Epidermal melanocyte (primary cell): ENCODE measurements around the gene SLC35E2B.
A peak's percentile ranks its signal among the peaks of the same experiment; 100 is the strongest.
"Not testable (repeated sequence)": the region's sequence is repeated elsewhere in the genome, so short reads cannot be mapped to it uniquely, and the experiment has no call there.

Experiments used
- DNase-seq: peaks from one replicate; pipeline ENCODE4 v3.0.0; 2011; ENCODE audit warnings: low spot score; ENCODE audit not compliant: insufficient read length

Gene SLC35E2B

GRCh38 chr1:1692714-1693647, at the start of gene SLC35E2B:
TSS of gene SLC35E2B (minus strand) at chr1:1692795. CDS start at chr1:1676699, 16,096 bp downstream.
- not testable (repeated sequence) for DNase-seq

GRCh38 chr1:1741013-1741412, 48.4 kb upstream of the SLC35E2B start:
- peak; percentile 84 for DNase-seq

- not testable (repeated sequence) for DNase-seq
These were observed 46.3 kb upstream of the SLC35E2B start for GRCh38 chr1:1738799-1739337.

GRCh38 chr1:1737675-1738590, 45.3 kb upstream of the SLC35E2B start:
- not testable (repeated sequence) for DNase-seq

- DNase-seq: no peak
These were observed 39.8 kb upstream of the SLC35E2B start for GRCh38 chr1:1732381-1732780.

GRCh38 chr1:1730870-1731269, 38.3 kb upstream of the SLC35E2B start:
- DNase-seq: no peak

- not testable (repeated sequence) for DNase-seq
These were observed 37.6 kb upstream of the SLC35E2B start for GRCh38 chr1:1730230-1730629.

- DNase-seq: not testable (repeated sequence)
These were observed 36.7 kb upstream of the SLC35E2B start for GRCh38 chr1:1729116-1729816.

- not testable (repeated sequence) for DNase-seq
These were observed 35.9 kb upstream of the SLC35E2B start for GRCh38 chr1:1728308-1729005.

- not testable (repeated sequence) for DNase-seq
These were observed 34.6 kb upstream of the SLC35E2B start for GRCh38 chr1:1727131-1727651.

- DNase-seq: not testable (repeated sequence)
These were observed 33.5 kb upstream of the SLC35E2B start for GRCh38 chr1:1726088-1726487.

- DNase-seq: peak; percentile 89
These were observed 31.7 kb upstream of the SLC35E2B start, which contains the start of gene CDK11A for GRCh38 chr1:1724035-1724864. TSS of gene CDK11A (minus strand) at chr1:1724357. CDS start at chr1:1722818, 1,539 bp downstream.

- no peak for DNase-seq
These were observed 28.6 kb upstream of the SLC35E2B start for GRCh38 chr1:1721201-1721600.

- not testable (repeated sequence) for DNase-seq
These were observed 22.7 kb upstream of the SLC35E2B start for GRCh38 chr1:1715109-1715883.

GRCh38 chr1:1707897-1708296, 15.3 kb upstream of the SLC35E2B start:
- DNase-seq: not testable (repeated sequence)

- DNase-seq: not testable (repeated sequence)
These were observed 14.6 kb upstream of the SLC35E2B start for GRCh38 chr1:1707241-1707640.

GRCh38 chr1:1705623-1706022, 13.0 kb upstream of the SLC35E2B start:
- DNase-seq: not testable (repeated sequence)
